KMS-11 (cell line): ENCODE results near the gene PRIMA1.

Source experiments
- H2AFZ ChIP-seq: fragments of 200-600 bp; sonication (generic); 2 replicates; pipeline ENCODE4 v1.6.1; 2016; ENCODE audit warnings: antibody characterized with exemption, mixed run types, low read depth
- H3K27ac ChIP-seq: fragments of 200-600 bp; sonication (generic); 2 replicates; pipeline ENCODE4 v1.6.1; 2016; ENCODE audit warnings: mild to moderate bottlenecking, mixed run types
- H3K27me3 ChIP-seq: fragments of 200-600 bp; sonication (generic); 2 replicates; pipeline ENCODE4 v1.6.1; 2017; ENCODE audit warnings: mild to moderate bottlenecking, low read depth, mixed run types, moderate library complexity; ENCODE audit not compliant: insufficient read depth
- H3K36me3 ChIP-seq: fragments of 200-600 bp; sonication (generic); 2 replicates; pipeline ENCODE4 v1.6.1; 2017; ENCODE audit warnings: mild to moderate bottlenecking, mixed run types; ENCODE audit not compliant: insufficient read depth
- H3K4me1 ChIP-seq: fragments of 200-600 bp; sonication (generic); 2 replicates; pipeline ENCODE4 v1.6.1; 2016; ENCODE audit warnings: mild to moderate bottlenecking, low read depth, mixed run types; ENCODE audit not compliant: poor library complexity, severe bottlenecking
- H3K4me2 ChIP-seq: fragments of 200-600 bp; sonication (generic); 2 replicates; pipeline ENCODE4 v1.7.0; 2016; ENCODE audit warnings: mild to moderate bottlenecking, mixed run types
- H3K4me3 ChIP-seq: fragments of 200-600 bp; sonication (generic); IDR thresholded peaks from 2 replicates; pipeline ENCODE4 v1.6.1; 2017; ENCODE audit warnings: low read depth, low read length, mixed read lengths; ENCODE audit not compliant: insufficient read depth
- H3K79me2 ChIP-seq: fragments of 200-600 bp; sonication (generic); 2 replicates; pipeline ENCODE4 v1.6.1; 2016; ENCODE audit warnings: low read depth, mixed run types; ENCODE audit not compliant: insufficient read depth
- H3K9ac ChIP-seq: fragments of 200-600 bp; sonication (generic); 2 replicates; pipeline ENCODE4 v1.6.1; 2016; ENCODE audit warnings: mild to moderate bottlenecking, mixed run types
- H4K20me1 ChIP-seq: fragments of 200-600 bp; sonication (generic); 2 replicates; pipeline ENCODE4 v1.6.1; 2016; ENCODE audit warnings: mild to moderate bottlenecking, mixed run types; ENCODE audit not compliant: insufficient read depth
- CTCF ChIP-seq: fragments of 200-600 bp; sonication (generic); conservative IDR thresholded peaks from 2 replicates; pipeline ENCODE4 v1.6.1; 2017; ENCODE audit warnings: low read depth, mild to moderate bottlenecking, antibody characterized with exemption, low read length, moderate library complexity, mixed read lengths

PRIMA1 gene

GRCh38 chr14:93701562-93701961 is 86.7 kb downstream of the PRIMA1 start:
- no peaks in the 10 kb centered on the region for H3K4me1 ChIP-seq
- no peak for TF ChIP-seq CTCF
- H3K27me3 ChIP-seq = no peaks in the 10 kb centered on the region
- H2AFZ ChIP-seq = no peak overlapping the region
- H3K79me2 ChIP-seq = no peaks in the 10 kb centered on the region
- H3K27ac ChIP-seq = no peak overlapping the region
- H3K4me3 ChIP-seq = no peak overlapping the region
- H3K36me3 ChIP-seq = no peaks in the 10 kb centered on the region
- no peaks in the 10 kb centered on the region for H4K20me1 ChIP-seq
- no peak overlapping the region for H3K9ac ChIP-seq
- H3K4me2 ChIP-seq = no peak overlapping the region

- no peaks in the 10 kb centered on the region for H3K4me1 ChIP-seq
- TF ChIP-seq CTCF = no peak
Measured at GRCh38 chr14:93700928-93701327, 87.4 kb downstream of the PRIMA1 start.

GRCh38 chr14:93693914-93694313 is 94.4 kb downstream of the PRIMA1 start:
- no peaks in the 10 kb centered on the region for H4K20me1 ChIP-seq
- no peaks in the 10 kb centered on the region for H3K36me3 ChIP-seq
- no peaks in the 10 kb centered on the region for H3K27me3 ChIP-seq
- no peak overlapping the region for H3K4me2 ChIP-seq
- no peak overlapping the region for H2AFZ ChIP-seq
- no peaks in the 10 kb centered on the region for H3K4me1 ChIP-seq
- H3K27ac ChIP-seq = no peak overlapping the region
- H3K9ac ChIP-seq = no peak overlapping the region
- no peak for TF ChIP-seq CTCF
- H3K79me2 ChIP-seq = no peaks in the 10 kb centered on the region
- H3K4me3 ChIP-seq = no peak overlapping the region

More at GRCh38 chr14:93700928-93701327, 87.4 kb downstream of the PRIMA1 start:
- H2AFZ ChIP-seq = no peak overlapping the region
- H3K9ac ChIP-seq = no peak overlapping the region
- no peak overlapping the region for H3K4me2 ChIP-seq
- H3K36me3 ChIP-seq = no peaks in the 10 kb centered on the region
- no peak overlapping the region for H3K4me3 ChIP-seq
- H3K79me2 ChIP-seq = no peaks in the 10 kb centered on the region
- no peaks in the 10 kb centered on the region for H4K20me1 ChIP-seq
- H3K27ac ChIP-seq = no peak overlapping the region
- H3K27me3 ChIP-seq = no peaks in the 10 kb centered on the region

- H3K36me3 ChIP-seq = no peaks in the 10 kb centered on the region
- no peaks in the 10 kb centered on the region for H3K79me2 ChIP-seq
- no peaks in the 10 kb centered on the region for H4K20me1 ChIP-seq
- H3K4me3 ChIP-seq = no peak overlapping the region
- TF ChIP-seq CTCF = no peak
- H3K4me1 ChIP-seq = no peaks in the 10 kb centered on the region
- H3K27ac ChIP-seq = no peak overlapping the region
- no peak overlapping the region for H2AFZ ChIP-seq
- H3K9ac ChIP-seq = no peak overlapping the region
- no peak overlapping the region for H3K4me2 ChIP-seq
- no peaks in the 10 kb centered on the region for H3K27me3 ChIP-seq
Measured at GRCh38 chr14:93691042-93691780, 97.1 kb downstream of the PRIMA1 start.
